ENCODE data around the gene PLEKHA5. TPM values are rescaled to one million over a fixed set of nuclear protein-coding genes. Genes with fewer than 3 reads are reported as not detected.
A peak's percentile ranks its signal among the peaks of the same experiment; 100 is the strongest.

The PLEKHA5 gene
- total RNA-seq, 1 donor: 82.2 TPM

- Histone ChIP-seq H3K79me2 (ENCODE audit: insufficient read depth, low read length) (no peaks in the 10 kb centered on the region), H3K27me3 (ENCODE audit: insufficient read depth, low read length) (no peaks in the 10 kb centered on the region), H2AFZ (ENCODE audit: low read length) (no peak overlapping the region), H3K27ac (ENCODE audit: low read depth, low read length) (peak overlapping the region; percentile 70), H3K4me1 (ENCODE audit: insufficient read depth, low read length) (peaks cover 37% of the 10 kb centered on the region), H3K4me2 (ENCODE audit: insufficient read depth, low read length) (no peak overlapping the region), H3K4me3 (ENCODE audit: insufficient read depth, low read length) (no peak overlapping the region), H3K36me3 (ENCODE audit: insufficient read depth, low read length) (no peaks in the 10 kb centered on the region), H4K20me1 (ENCODE audit: insufficient read depth, low read length) (no peaks in the 10 kb centered on the region), H3K9me3 (ENCODE audit: low read depth, low read length) (no peaks in the 10 kb centered on the region)
- TF ChIP-seq CTCF (IDR thresholded peaks at IDR 0.05; ENCODE audit: extremely low read depth, low read depth, low read length): no peak
- no peak for DNase-seq (ENCODE audit: insufficient read length, low spot score, missing footprints)
Measured at GRCh38 chr12:19222558-19222957, 93.0 kb downstream of the PLEKHA5 start.

GRCh38 chr12:19223018-19223417, 93.5 kb downstream of the PLEKHA5 start:
- no peaks in the 10 kb centered on the region for H3K36me3 ChIP-seq (ENCODE audit: insufficient read depth, low read length)
- no peaks in the 10 kb centered on the region for H3K27me3 ChIP-seq (ENCODE audit: insufficient read depth, low read length)
- no peaks in the 10 kb centered on the region for H4K20me1 ChIP-seq (ENCODE audit: insufficient read depth, low read length)
- no peaks in the 10 kb centered on the region for H3K9me3 ChIP-seq (ENCODE audit: low read depth, low read length)
- no peak overlapping the region for H3K4me3 ChIP-seq (ENCODE audit: insufficient read depth, low read length)
- H3K79me2 ChIP-seq (ENCODE audit: insufficient read depth, low read length): no peaks in the 10 kb centered on the region
- no peak for DNase-seq (ENCODE audit: insufficient read length, low spot score, missing footprints)
- H3K4me2 ChIP-seq (ENCODE audit: insufficient read depth, low read length): peak overlapping the region; percentile 19
- H2AFZ ChIP-seq (ENCODE audit: low read length): no peak overlapping the region
- peak overlapping the region; percentile 70 for H3K27ac ChIP-seq (ENCODE audit: low read depth, low read length)
- peaks cover 37% of the 10 kb centered on the region for H3K4me1 ChIP-seq (ENCODE audit: insufficient read depth, low read length)
- TF ChIP-seq CTCF (IDR thresholded peaks at IDR 0.05; ENCODE audit: extremely low read depth, low read depth, low read length): peak; percentile 30

- Histone ChIP-seq H3K79me2 (ENCODE audit: insufficient read depth, low read length) (no peaks in the 10 kb centered on the region), H3K9me3 (ENCODE audit: low read depth, low read length) (no peaks in the 10 kb centered on the region), H3K27me3 (ENCODE audit: insufficient read depth, low read length) (no peaks in the 10 kb centered on the region), H3K27ac (ENCODE audit: low read depth, low read length) (peak overlapping the region; percentile 50), H3K4me2 (ENCODE audit: insufficient read depth, low read length) (peak overlapping the region; percentile 19), H3K36me3 (ENCODE audit: insufficient read depth, low read length) (no peaks in the 10 kb centered on the region), H4K20me1 (ENCODE audit: insufficient read depth, low read length) (no peaks in the 10 kb centered on the region), H3K4me1 (ENCODE audit: insufficient read depth, low read length) (peaks cover 37% of the 10 kb centered on the region), H3K4me3 (ENCODE audit: insufficient read depth, low read length) (no peak overlapping the region), H2AFZ (ENCODE audit: low read length) (no peak overlapping the region)
- no peak for TF ChIP-seq CTCF (IDR thresholded peaks at IDR 0.05; ENCODE audit: extremely low read depth, low read depth, low read length)
- DNase-seq (ENCODE audit: insufficient read length, low spot score, missing footprints): peak; percentile 60
Measured at GRCh38 chr12:19223695-19224094, 94.2 kb downstream of the PLEKHA5 start.

- Histone ChIP-seq H3K4me1 (ENCODE audit: insufficient read depth, low read length) (peaks cover 37% of the 10 kb centered on the region), H4K20me1 (ENCODE audit: insufficient read depth, low read length) (no peaks in the 10 kb centered on the region), H3K9me3 (ENCODE audit: low read depth, low read length) (no peaks in the 10 kb centered on the region), H3K27me3 (ENCODE audit: insufficient read depth, low read length) (no peaks in the 10 kb centered on the region), H3K27ac (ENCODE audit: low read depth, low read length) (no peak overlapping the region), H2AFZ (ENCODE audit: low read length) (no peak overlapping the region), H3K36me3 (ENCODE audit: insufficient read depth, low read length) (no peaks in the 10 kb centered on the region), H3K4me3 (ENCODE audit: insufficient read depth, low read length) (no peak overlapping the region), H3K4me2 (ENCODE audit: insufficient read depth, low read length) (no peak overlapping the region), H3K79me2 (ENCODE audit: insufficient read depth, low read length) (no peaks in the 10 kb centered on the region)
- no peak for TF ChIP-seq CTCF (IDR thresholded peaks at IDR 0.05; ENCODE audit: extremely low read depth, low read depth, low read length)
- DNase-seq (ENCODE audit: insufficient read length, low spot score, missing footprints): no peak
Measured at GRCh38 chr12:19224746-19225145, 95.2 kb downstream of the PLEKHA5 start.
